GM19351 (cell line): ENCODE results near the gene OSGIN1.

ENCODE experiments used
- ATAC-seq: cut with Tn5 transposase; IDR thresholded peaks from one replicate; pipeline ENCODE4 v1.9.1; 2021; ENCODE audit warnings: mild to moderate bottlenecking, moderate library complexity; ENCODE audit not compliant: unreplicated experiment

The OSGIN1 gene

GRCh38 chr16:83925957-83926725, 26.9 kb upstream of the OSGIN1 start:
- ATAC-seq: no peak

- peak; percentile 72 for ATAC-seq
Observed at GRCh38 chr16:83926726-83927397, 26.2 kb upstream of the OSGIN1 start.

GRCh38 chr16:83928341-83929055, 24.5 kb upstream of the OSGIN1 start:
- no peak for ATAC-seq

- no peak for ATAC-seq
Observed at GRCh38 chr16:83929811-83930555, 23.1 kb upstream of the OSGIN1 start.

- ATAC-seq: no peak
Observed at GRCh38 chr16:83930730-83931500, 22.1 kb upstream of the OSGIN1 start.

- ATAC-seq: no peak
Observed at GRCh38 chr16:83931556-83931955, 21.5 kb upstream of the OSGIN1 start.

- ATAC-seq: no peak
Observed at GRCh38 chr16:83932304-83932703, 20.7 kb upstream of the OSGIN1 start.

GRCh38 chr16:83932955-83933673, 19.9 kb upstream of the OSGIN1 start:
- no peak for ATAC-seq

- ATAC-seq: no peak
Observed at GRCh38 chr16:83933885-83934683, 19.0 kb upstream of the OSGIN1 start.

GRCh38 chr16:83934684-83934977, 18.4 kb upstream of the OSGIN1 start:
- ATAC-seq: no peak

- no peak for ATAC-seq
Observed at GRCh38 chr16:83935005-83935857, 17.8 kb upstream of the OSGIN1 start.

GRCh38 chr16:83935858-83936255, 17.2 kb upstream of the OSGIN1 start:
- ATAC-seq: no peak

- ATAC-seq: no peak
Observed at GRCh38 chr16:83936581-83937165, 16.4 kb upstream of the OSGIN1 start.

- no peak for ATAC-seq
Observed at GRCh38 chr16:83937267-83937666, 15.8 kb upstream of the OSGIN1 start.

GRCh38 chr16:83937922-83938885, 14.8 kb upstream of the OSGIN1 start:
- no peak for ATAC-seq

GRCh38 chr16:83939266-83939855, 13.7 kb upstream of the OSGIN1 start:
- ATAC-seq: no peak
